ENCODE measurements around the gene AZU1.

Gene AZU1

GRCh38 chr19:873084-873483 lies 45.4 kb downstream of the AZU1 start:
- H3K27ac ChIP-seq (ENCODE audit: low read depth, low read length) = no peak overlapping the region
- no peaks in the 10 kb centered on the region for H3F3A ChIP-seq (ENCODE audit: insufficient read depth)
- no peak overlapping the region for H3K9ac ChIP-seq (ENCODE audit: low read length)
- H3K9me3 ChIP-seq (ENCODE audit: insufficient read depth, low read length) = no peaks in the 10 kb centered on the region
- H3K9me2 ChIP-seq (replicated peaks; ENCODE audit: insufficient read depth, low read length) = no peaks in the 10 kb centered on the region
- no peaks in the 10 kb centered on the region for H3K27me3 ChIP-seq (ENCODE audit: low read length)
- no peak for TF ChIP-seq EZH2phosphoT487 (conservative IDR thresholded peaks at IDR 0.05; ENCODE audit: low read length)
- TF ChIP-seq, protein P1, sequence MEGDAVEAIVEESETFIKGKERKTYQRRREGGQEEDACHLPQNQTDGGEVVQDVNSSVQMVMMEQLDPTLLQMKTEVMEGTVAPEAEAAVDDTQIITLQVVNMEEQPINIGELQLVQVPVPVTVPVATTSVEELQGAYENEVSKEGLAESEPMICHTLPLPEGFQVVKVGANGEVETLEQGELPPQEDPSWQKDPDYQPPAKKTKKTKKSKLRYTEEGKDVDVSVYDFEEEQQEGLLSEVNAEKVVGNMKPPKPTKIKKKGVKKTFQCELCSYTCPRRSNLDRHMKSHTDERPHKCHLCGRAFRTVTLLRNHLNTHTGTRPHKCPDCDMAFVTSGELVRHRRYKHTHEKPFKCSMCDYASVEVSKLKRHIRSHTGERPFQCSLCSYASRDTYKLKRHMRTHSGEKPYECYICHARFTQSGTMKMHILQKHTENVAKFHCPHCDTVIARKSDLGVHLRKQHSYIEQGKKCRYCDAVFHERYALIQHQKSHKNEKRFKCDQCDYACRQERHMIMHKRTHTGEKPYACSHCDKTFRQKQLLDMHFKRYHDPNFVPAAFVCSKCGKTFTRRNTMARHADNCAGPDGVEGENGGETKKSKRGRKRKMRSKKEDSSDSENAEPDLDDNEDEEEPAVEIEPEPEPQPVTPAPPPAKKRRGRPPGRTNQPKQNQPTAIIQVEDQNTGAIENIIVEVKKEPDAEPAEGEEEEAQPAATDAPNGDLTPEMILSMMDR (IDR thresholded peaks at IDR 0.05; ENCODE audit: insufficient read depth, low read length, poor library complexity, severe bottlenecking) = no peak
- H3K4me3 ChIP-seq (ENCODE audit: insufficient read depth, low read length, poor library complexity, severe bottlenecking) = no peak overlapping the region
- H2AFZ ChIP-seq (ENCODE audit: low read depth, low read length, severe bottlenecking) = no peak overlapping the region
- no peaks in the 10 kb centered on the region for H3K36me3 ChIP-seq (ENCODE audit: low read length)
- H4K20me1 ChIP-seq (ENCODE audit: low read depth, low read length) = no peaks in the 10 kb centered on the region
- H3K4me2 ChIP-seq (ENCODE audit: low read depth, low read length, poor library complexity, severe bottlenecking) = peak overlapping the region; percentile 39
- no peaks in the 10 kb centered on the region for H3K79me2 ChIP-seq (ENCODE audit: insufficient read depth, low read length)

- no peak overlapping the region for H2AFZ ChIP-seq (ENCODE audit: low read depth, low read length, severe bottlenecking)
- no peaks in the 10 kb centered on the region for H3K27me3 ChIP-seq (ENCODE audit: low read length)
- H3K9me2 ChIP-seq (replicated peaks; ENCODE audit: insufficient read depth, low read length) = no peaks in the 10 kb centered on the region
- H3K9me3 ChIP-seq (ENCODE audit: insufficient read depth, low read length) = no peaks in the 10 kb centered on the region
- H3F3A ChIP-seq (ENCODE audit: insufficient read depth) = no peaks in the 10 kb centered on the region
- H3K4me3 ChIP-seq (ENCODE audit: insufficient read depth, low read length, poor library complexity, severe bottlenecking) = no peak overlapping the region
- no peaks in the 10 kb centered on the region for H4K20me1 ChIP-seq (ENCODE audit: low read depth, low read length)
- no peak overlapping the region for H3K27ac ChIP-seq (ENCODE audit: low read depth, low read length)
- H3K9ac ChIP-seq (ENCODE audit: low read length) = no peak overlapping the region
- no peak for TF ChIP-seq EZH2phosphoT487 (conservative IDR thresholded peaks at IDR 0.05; ENCODE audit: low read length)
- TF ChIP-seq, protein P1 (IDR thresholded peaks at IDR 0.05; ENCODE audit: insufficient read depth, low read length, poor library complexity, severe bottlenecking) = no peak
- no peaks in the 10 kb centered on the region for H3K36me3 ChIP-seq (ENCODE audit: low read length)
- H3K4me2 ChIP-seq (ENCODE audit: low read depth, low read length, poor library complexity, severe bottlenecking) = no peak overlapping the region
- no peaks in the 10 kb centered on the region for H3K79me2 ChIP-seq (ENCODE audit: insufficient read depth, low read length)
Observed at GRCh38 chr19:873561-874041, 46.0 kb downstream of the AZU1 start.

GRCh38 chr19:875265-875879 lies 47.7 kb downstream of the AZU1 start:
- Histone ChIP-seq H3K4me3 (ENCODE audit: insufficient read depth, low read length, poor library complexity, severe bottlenecking) (no peak overlapping the region), H3K79me2 (ENCODE audit: insufficient read depth, low read length) (no peaks in the 10 kb centered on the region), H3K9me3 (ENCODE audit: insufficient read depth, low read length) (no peaks in the 10 kb centered on the region), H3K27ac (ENCODE audit: low read depth, low read length) (no peak overlapping the region), H3K27me3 (ENCODE audit: low read length) (no peaks in the 10 kb centered on the region), H2AFZ (ENCODE audit: low read depth, low read length, severe bottlenecking) (no peak overlapping the region), H3K9ac (ENCODE audit: low read length) (no peak overlapping the region), H3K9me2 (replicated peaks; ENCODE audit: insufficient read depth, low read length) (no peaks in the 10 kb centered on the region), H3K4me2 (ENCODE audit: low read depth, low read length, poor library complexity, severe bottlenecking) (no peak overlapping the region), H4K20me1 (ENCODE audit: low read depth, low read length) (no peaks in the 10 kb centered on the region), H3F3A (ENCODE audit: insufficient read depth) (no peaks in the 10 kb centered on the region), H3K36me3 (ENCODE audit: low read length) (no peaks in the 10 kb centered on the region)
- TF ChIP-seq, protein P1 (IDR thresholded peaks at IDR 0.05; ENCODE audit: insufficient read depth, low read length, poor library complexity, severe bottlenecking) = no peak
- TF ChIP-seq EZH2phosphoT487 (conservative IDR thresholded peaks at IDR 0.05; ENCODE audit: low read length) = no peak
